DLD1 (cell line): ENCODE data around the gene TRAPPC2.
"Not testable (repeated sequence)": the region's sequence is repeated elsewhere in the genome, so short reads cannot be mapped to it uniquely, and the experiment has no call there.

Experiments used
- in situ Hi-C: cut with HindIII; loops from 2 replicates; pipeline ENCODE4 v1.10.0; 2017; ENCODE audit warnings: low sequenced_read_pairs

The TRAPPC2 gene

GRCh38 chrX:13748486-13748885 is 14.1 kb upstream of the TRAPPC2 start:
- in situ Hi-C loops: no loop called here

- in situ Hi-C loops: no loop called here
These were observed 13.4 kb upstream of the TRAPPC2 start for GRCh38 chrX:13747836-13748235.

- in situ Hi-C loops: no loop called here
These were observed 8.2 kb upstream of the TRAPPC2 start for GRCh38 chrX:13742397-13743176.

- in situ Hi-C loops: no loop called here
These were observed 7.3 kb upstream of the TRAPPC2 start for GRCh38 chrX:13741695-13742094.

- in situ Hi-C loops: no loop called here
These were observed 914 bp downstream of the TRAPPC2 start for GRCh38 chrX:13733506-13733905.

GRCh38 chrX:13732246-13733067 is 2.0 kb downstream of the TRAPPC2 start:
- in situ Hi-C loops: no loop called here

GRCh38 chrX:13730523-13730922 is 3.9 kb downstream of the TRAPPC2 start:
- in situ Hi-C loops: not testable (repeated sequence)

- in situ Hi-C loops: not testable (repeated sequence)
These were observed 7.8 kb downstream of the TRAPPC2 start for GRCh38 chrX:13726583-13726982.

GRCh38 chrX:13724878-13725277 is 9.5 kb downstream of the TRAPPC2 start:
- in situ Hi-C loops: not testable (repeated sequence)

- in situ Hi-C loops: no loop called here
These were observed 12.5 kb downstream of the TRAPPC2 start for GRCh38 chrX:13721819-13722519.

GRCh38 chrX:13721371-13721770 is 13.0 kb downstream of the TRAPPC2 start:
- in situ Hi-C loops: no loop called here

- in situ Hi-C loops: no loop called here
These were observed 15.1 kb downstream of the TRAPPC2 start for GRCh38 chrX:13719192-13719856.

GRCh38 chrX:13717700-13718472 is 16.5 kb downstream of the TRAPPC2 start:
- in situ Hi-C loops: no loop called here

- in situ Hi-C loops: no loop called here
These were observed 17.5 kb downstream of the TRAPPC2 start for GRCh38 chrX:13716905-13717304.

- in situ Hi-C loops: no loop called here
These were observed 18.0 kb downstream of the TRAPPC2 start for GRCh38 chrX:13716455-13716854.

- in situ Hi-C loops: no loop called here
These were observed 23.3 kb downstream of the TRAPPC2 start for GRCh38 chrX:13711141-13711540.

- in situ Hi-C loops: no loop called here
These were observed 30.8 kb downstream of the TRAPPC2 start for GRCh38 chrX:13703589-13703988.

GRCh38 chrX:13703135-13703534 is 31.3 kb downstream of the TRAPPC2 start:
- in situ Hi-C loops: no loop called here

GRCh38 chrX:13702111-13702789 is 32.2 kb downstream of the TRAPPC2 start:
- in situ Hi-C loops: no loop called here

GRCh38 chrX:13700380-13700779 is 34.0 kb downstream of the TRAPPC2 start:
- in situ Hi-C loops: no loop called here
